Stomach (tissue), 4 donors: ENCODE results near the gene TMC2.

Source experiments
- CTCF ChIP-seq, 7 experiments: fragments of 450-650 bp in 4 of 7; fragments of 200-600 bp in 3 of 7; sonication (generic) in 3 of 7; IDR thresholded peaks; one replicate each; pipeline ENCODE4 v1.5.1; 2016 to 2019; ENCODE audit warnings: antibody characterized with exemption in 7 of 7, control low read depth in 2 of 7, mild to moderate bottlenecking in 1 of 7
- EP300 ChIP-seq: sonication (generic); formaldehyde crosslinking; IDR thresholded peaks from one replicate; pipeline ENCODE4 v1.6.1; 2017; ENCODE audit warnings: antibody characterized with exemption
- POLR2A ChIP-seq, 4 donors: fragments of 450-650 bp; IDR thresholded peaks; one replicate each; pipeline ENCODE4 v1.6.1; 2016; ENCODE audit warnings: antibody characterized with exemption in 4 of 4, control low read depth in 2 of 4, mild to moderate bottlenecking in 1 of 4, moderate library complexity in 1 of 4

DNA sequence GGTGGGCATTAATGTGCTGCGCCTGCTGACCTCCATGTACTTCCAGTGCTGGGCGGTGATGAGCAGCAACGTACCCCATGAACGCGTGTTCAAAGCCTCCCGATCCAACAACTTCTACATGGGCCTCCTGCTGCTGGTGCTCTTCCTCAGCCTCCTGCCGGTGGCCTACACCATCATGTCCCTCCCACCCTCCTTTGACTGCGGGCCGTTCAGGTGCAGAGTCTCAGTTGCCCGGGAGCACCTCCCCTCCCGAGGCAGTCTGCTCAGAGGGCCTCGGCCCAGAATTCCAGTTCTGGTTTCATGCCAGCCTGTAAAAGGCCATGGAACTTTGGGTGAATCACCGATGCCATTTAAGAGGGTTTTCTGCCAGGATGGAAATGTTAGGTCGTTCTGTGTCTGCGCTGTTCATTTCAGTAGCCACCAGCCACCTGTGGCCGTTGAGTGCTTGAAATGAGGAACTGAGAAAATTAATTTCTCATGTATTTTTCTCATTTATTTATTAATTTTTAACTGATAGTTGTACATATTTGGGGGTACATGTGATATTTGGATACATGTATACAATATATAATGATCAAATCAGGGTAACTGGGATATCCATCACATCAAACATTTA, 80.8 kb downstream of the TMC2 start:
- no peak for TF ChIP-seq CTCF (IDR thresholded peaks at IDR 0.05)
- no peak for TF ChIP-seq EP300
- no peak for TF ChIP-seq POLR2A (IDR thresholded peaks at IDR 0.05)
